ENCODE results near the gene DUOXA2.

The DUOXA2 gene

GRCh38 chr15:45118131-45118588 is 4.0 kb downstream of the DUOXA2 start:
- Mint-ChIP-seq H3K36me3 (ENCODE audit: low read depth) (no peaks in the 10 kb centered on the region), H3K4me3 (peak overlapping the region; percentile 68), H3K9me3 (no peaks in the 10 kb centered on the region), H3K4me1 (ENCODE audit: low read depth) (peaks cover 28% of the 10 kb centered on the region), H3K27me3 (peaks cover 59% of the 10 kb centered on the region), H3K27ac (no peak overlapping the region)

- H3K36me3 Mint-ChIP-seq (ENCODE audit: low read depth): no peaks in the 10 kb centered on the region
- H3K4me3 Mint-ChIP-seq: no peak overlapping the region
- peaks cover 24% of the 10 kb centered on the region for H3K4me1 Mint-ChIP-seq (ENCODE audit: low read depth)
- H3K27ac Mint-ChIP-seq: no peak overlapping the region
- H3K27me3 Mint-ChIP-seq: peaks cover 55% of the 10 kb centered on the region
- no peaks in the 10 kb centered on the region for H3K9me3 Mint-ChIP-seq
Measured at GRCh38 chr15:45118996-45119395, 4.9 kb downstream of the DUOXA2 start.

GRCh38 chr15:45120081-45120972 is 6.2 kb downstream of the DUOXA2 start:
- H3K27me3 Mint-ChIP-seq: peaks cover 49% of the 10 kb centered on the region
- H3K27ac Mint-ChIP-seq: no peak overlapping the region
- H3K4me1 Mint-ChIP-seq (ENCODE audit: low read depth): peaks cover 21% of the 10 kb centered on the region

GRCh38 chr15:45121020-45121419 is 6.9 kb downstream of the DUOXA2 start:
- Mint-ChIP-seq H3K27ac (no peak overlapping the region), H3K4me3 (no peak overlapping the region), H3K9me3 (no peaks in the 10 kb centered on the region), H3K36me3 (ENCODE audit: low read depth) (no peaks in the 10 kb centered on the region), H3K4me1 (ENCODE audit: low read depth) (peaks cover 21% of the 10 kb centered on the region), H3K27me3 (peaks cover 49% of the 10 kb centered on the region)

More at GRCh38 chr15:45120081-45120972, 6.2 kb downstream of the DUOXA2 start:
- H3K36me3 Mint-ChIP-seq (ENCODE audit: low read depth): no peaks in the 10 kb centered on the region
- no peaks in the 10 kb centered on the region for H3K9me3 Mint-ChIP-seq
- no peak overlapping the region for H3K4me3 Mint-ChIP-seq

GRCh38 chr15:45121706-45122417 is 7.7 kb downstream of the DUOXA2 start:
- peaks cover 47% of the 10 kb centered on the region for H3K27me3 Mint-ChIP-seq

GRCh38 chr15:45122719-45123118 is 8.6 kb downstream of the DUOXA2 start:
- H3K4me1 Mint-ChIP-seq (ENCODE audit: low read depth): peaks cover 6% of the 10 kb centered on the region
- no peak overlapping the region for H3K4me3 Mint-ChIP-seq
- peaks cover 44% of the 10 kb centered on the region for H3K27me3 Mint-ChIP-seq
- H3K36me3 Mint-ChIP-seq (ENCODE audit: low read depth): no peaks in the 10 kb centered on the region
- H3K27ac Mint-ChIP-seq: no peak overlapping the region
- no peaks in the 10 kb centered on the region for H3K9me3 Mint-ChIP-seq

More at GRCh38 chr15:45121706-45122417, 7.7 kb downstream of the DUOXA2 start:
- H3K36me3 Mint-ChIP-seq (ENCODE audit: low read depth): no peaks in the 10 kb centered on the region
- no peak overlapping the region for H3K4me3 Mint-ChIP-seq
- peaks cover 14% of the 10 kb centered on the region for H3K4me1 Mint-ChIP-seq (ENCODE audit: low read depth)
- H3K27ac Mint-ChIP-seq: no peak overlapping the region
- H3K9me3 Mint-ChIP-seq: no peaks in the 10 kb centered on the region

- Mint-ChIP-seq H3K9me3 (no peaks in the 10 kb centered on the region), H3K27me3 (peaks cover 43% of the 10 kb centered on the region), H3K27ac (no peak overlapping the region), H3K36me3 (ENCODE audit: low read depth) (no peaks in the 10 kb centered on the region), H3K4me1 (ENCODE audit: low read depth) (no peaks in the 10 kb centered on the region), H3K4me3 (no peak overlapping the region)
Measured at GRCh38 chr15:45123397-45123796, 9.3 kb downstream of the DUOXA2 start.

- H3K4me3 Mint-ChIP-seq: no peak overlapping the region
- no peaks in the 10 kb centered on the region for H3K9me3 Mint-ChIP-seq
- no peaks in the 10 kb centered on the region for H3K36me3 Mint-ChIP-seq (ENCODE audit: low read depth)
- H3K27ac Mint-ChIP-seq: no peak overlapping the region
- peaks cover 66% of the 10 kb centered on the region for H3K27me3 Mint-ChIP-seq
- no peaks in the 10 kb centered on the region for H3K4me1 Mint-ChIP-seq (ENCODE audit: low read depth)
Measured at GRCh38 chr15:45126535-45127158, 12.5 kb downstream of the DUOXA2 start.

- Mint-ChIP-seq H3K9me3 (no peaks in the 10 kb centered on the region), H3K27me3 (peaks cover 72% of the 10 kb centered on the region), H3K4me1 (ENCODE audit: low read depth) (no peaks in the 10 kb centered on the region), H3K4me3 (no peak overlapping the region), H3K36me3 (ENCODE audit: low read depth) (no peaks in the 10 kb centered on the region), H3K27ac (no peak overlapping the region)
Measured at GRCh38 chr15:45128971-45129639, 15.0 kb downstream of the DUOXA2 start.

GRCh38 chr15:45129651-45130129 is 15.6 kb downstream of the DUOXA2 start, which contains the start of the genes DUOX1 and DUOXA1:
Gene DUOX1 (plus strand): TSS chr15:45129994. CDS start chr15:45131967, 1,973 bp downstream.
Gene DUOXA1 (minus strand): TSS chr15:45129879. CDS start chr15:45123014, 6,865 bp downstream.
- Mint-ChIP-seq H3K27ac (no peak within 1 kb of the TSS), H3K4me1 (ENCODE audit: low read depth) (peaks cover 3% of the 10 kb centered on the region), H3K36me3 (ENCODE audit: low read depth) (no peaks in the 10 kb centered on the region), H3K4me3 (no peak within 1 kb of the TSS), H3K27me3 (peaks cover 77% of the 10 kb centered on the region), H3K9me3 (no peaks in the 10 kb centered on the region)

GRCh38 chr15:45130291-45131000 is 16.3 kb downstream of the DUOXA2 start:
- Mint-ChIP-seq H3K36me3 (ENCODE audit: low read depth) (no peaks in the 10 kb centered on the region), H3K4me3 (no peak overlapping the region), H3K27me3 (peaks cover 73% of the 10 kb centered on the region), H3K4me1 (ENCODE audit: low read depth) (peaks cover 6% of the 10 kb centered on the region), H3K27ac (no peak overlapping the region), H3K9me3 (no peaks in the 10 kb centered on the region)

- H3K9me3 Mint-ChIP-seq: no peaks in the 10 kb centered on the region
- H3K27ac Mint-ChIP-seq: no peak overlapping the region
- no peaks in the 10 kb centered on the region for H3K36me3 Mint-ChIP-seq (ENCODE audit: low read depth)
- peaks cover 10% of the 10 kb centered on the region for H3K4me1 Mint-ChIP-seq (ENCODE audit: low read depth)
- H3K27me3 Mint-ChIP-seq: peaks cover 68% of the 10 kb centered on the region
- H3K4me3 Mint-ChIP-seq: no peak overlapping the region
Measured at GRCh38 chr15:45131510-45131909, 17.4 kb downstream of the DUOXA2 start.

- no peak overlapping the region for H3K4me3 Mint-ChIP-seq
- H3K4me1 Mint-ChIP-seq (ENCODE audit: low read depth): peaks cover 10% of the 10 kb centered on the region
- H3K27me3 Mint-ChIP-seq: peaks cover 62% of the 10 kb centered on the region
- no peak overlapping the region for H3K27ac Mint-ChIP-seq
- no peaks in the 10 kb centered on the region for H3K9me3 Mint-ChIP-seq
- H3K36me3 Mint-ChIP-seq (ENCODE audit: low read depth): no peaks in the 10 kb centered on the region
Measured at GRCh38 chr15:45132844-45133560, 18.9 kb downstream of the DUOXA2 start.
